Pancreas (tissue), 10 donors: ENCODE results near the gene C1orf159. TPM values are rescaled to one million over a fixed set of nuclear protein-coding genes. Genes with fewer than 3 reads are reported as not detected.

Experiments
- ATAC-seq, 4 donors: fragments of 200-7000 bp; cut with Tn5 transposase; one replicate each; pipeline versions ENCODE4 v1.8.0 to v1.9.1; 2020; ENCODE audit warnings: mild to moderate bottlenecking in 4 of 4, moderate library complexity in 4 of 4
- DNase-seq, 6 donors: peaks; one replicate each; pipeline ENCODE4 v3.0.0-alpha.2; 2020
- FAIRE-seq: peaks from 2 replicates; lab custom pipeline; 2012; peaks lifted over from hg19 to GRCh38; lab: Jason Lieb, UNC
- H3K27ac ChIP-seq, 4 donors: fragments of 200-600 bp; sonication (generic); 1 replicate in 3 of 4; 2 replicates in 1 of 4; pipeline versions ENCODE4 v1.5.0 to v1.8.0; 2020
- H3K27me3 ChIP-seq, 4 donors: fragments of 200-600 bp; one replicate each; pipeline ENCODE4 v1.8.0; 2021
- H3K36me3 ChIP-seq, 3 donors: fragments of 200-600 bp; sonication (generic) in 1 of 3; one replicate each; pipeline versions ENCODE4 v1.5.0 to v1.8.0; 2020 to 2021
- H3K4me1 ChIP-seq, 3 donors: fragments of 200-600 bp; one replicate each; pipeline ENCODE4 v1.8.0; 2021
- H3K4me3 ChIP-seq, 4 donors: fragments of 200-600 bp; sonication (generic) in 2 of 4; one replicate each; pipeline versions ENCODE4 v1.5.0 to v1.8.0; 2020 to 2021
- H3K9me3 ChIP-seq, 4 donors: fragments of 200-600 bp; one replicate each; pipeline ENCODE4 v1.8.0; 2021
- WGBS, 2 donors: extraction: QIAGEN DNeasy Blood & Tissue Kit; methylation state at CpG; one replicate each; pipeline ENCODE4 v1.1.7; 2013; 5-methylcytosine and 5-hydroxymethylcytosine counted together
- intact Hi-C, 3 donors: fragments of 100-400 bp; cut with DNase I; formaldehyde crosslinking; loops; one replicate each; pipeline versions ENCODE4 v1.11.1 to v1.14.2; 2022
- polyA plus RNA-seq, 2 donors: library from polyadenylated mRNA; stranded (reverse); fragments of 200-250 nt; gene quantifications; one replicate each; pipeline ENCODE4 v1.2.3, GENCODE V29; 2013
- total RNA-seq, 6 donors: library from RNA; stranded (reverse); fragmentation: NEBNext Ultra II Directional in 4 of 6; extraction: Animal tissue kit (Norgen Biotek cat#: 25700) in 4 of 6; gene quantifications; one replicate each; pipeline versions ENCODE4 v1.2.1 to v1.2.4, GENCODE V29; 2021 to 2023
- TF ChIP-seq, protein P1 (sequence below), 4 donors: fragments of 200-600 bp; sonication (generic) in 3 of 4; IDR thresholded peaks; one replicate each; pipeline versions ENCODE4 v1.5.0 to v1.8.0; 2021; ENCODE audit warnings: antibody characterized with exemption in 4 of 4
- donor health status: healthy with polysubstance abuse.
- donor health status: DM: no; HTN: no; CAD: no; lungs with moderate emphysema.
- donor health status: DM: no; HTN: no; CAD: no.
- donor health status: control.
- donor health status: control.
- donor health status: Bipolar disorder and iron deficiency.
- donor health status: DM: yes; HTN: yes; CAD: no.
- donor health status: DM: no; HTN: no; CAD: no.
- donor health status: DM: no; HTN: no; CAD: no.
- donor health status: DM: yes; HTN: yes; CAD: no.

The C1orf159 gene
- total and polyA plus RNA-seq, 8 donors: 3.0 to 30.7 (median 4.9) TPM

DNA sequence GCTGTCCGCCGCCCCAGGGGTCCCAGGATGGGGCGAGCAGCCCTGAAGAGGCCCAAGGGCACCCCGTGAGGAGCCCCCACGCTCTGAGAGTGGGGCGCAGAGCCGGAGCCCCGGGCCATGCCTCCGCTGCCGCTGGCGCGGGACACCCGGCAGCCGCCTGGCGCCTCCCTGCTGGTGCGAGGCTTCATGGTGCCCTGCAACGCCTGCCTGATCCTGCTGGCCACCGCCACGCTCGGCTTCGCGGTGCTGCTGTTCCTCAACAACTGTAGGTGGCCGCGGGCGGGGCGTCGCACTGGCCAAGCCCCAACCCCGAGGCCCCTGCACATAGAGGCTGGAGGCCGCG lies 81.5 kb downstream of the C1orf159 start:
- no peak for DNase-seq
- TF ChIP-seq, protein P1, sequence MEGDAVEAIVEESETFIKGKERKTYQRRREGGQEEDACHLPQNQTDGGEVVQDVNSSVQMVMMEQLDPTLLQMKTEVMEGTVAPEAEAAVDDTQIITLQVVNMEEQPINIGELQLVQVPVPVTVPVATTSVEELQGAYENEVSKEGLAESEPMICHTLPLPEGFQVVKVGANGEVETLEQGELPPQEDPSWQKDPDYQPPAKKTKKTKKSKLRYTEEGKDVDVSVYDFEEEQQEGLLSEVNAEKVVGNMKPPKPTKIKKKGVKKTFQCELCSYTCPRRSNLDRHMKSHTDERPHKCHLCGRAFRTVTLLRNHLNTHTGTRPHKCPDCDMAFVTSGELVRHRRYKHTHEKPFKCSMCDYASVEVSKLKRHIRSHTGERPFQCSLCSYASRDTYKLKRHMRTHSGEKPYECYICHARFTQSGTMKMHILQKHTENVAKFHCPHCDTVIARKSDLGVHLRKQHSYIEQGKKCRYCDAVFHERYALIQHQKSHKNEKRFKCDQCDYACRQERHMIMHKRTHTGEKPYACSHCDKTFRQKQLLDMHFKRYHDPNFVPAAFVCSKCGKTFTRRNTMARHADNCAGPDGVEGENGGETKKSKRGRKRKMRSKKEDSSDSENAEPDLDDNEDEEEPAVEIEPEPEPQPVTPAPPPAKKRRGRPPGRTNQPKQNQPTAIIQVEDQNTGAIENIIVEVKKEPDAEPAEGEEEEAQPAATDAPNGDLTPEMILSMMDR (IDR thresholded peaks at IDR 0.05): no peak
- intact Hi-C loops: loop anchor here in 1 of 3 donors (10.0 kb wide), 2 partner anchors 80 to 260 kb away; partner anchors contain the start of gene C1orf159
- Histone ChIP-seq H3K27ac (no peak overlapping the region), H3K36me3 (no peaks in the 10 kb centered on the region), H3K4me3 (peak overlapping the region in 1 of 4 donors; percentile 49), H3K9me3 (no peaks in the 10 kb centered on the region), H3K27me3 (no peaks in the 10 kb centered on the region), H3K4me1 (peaks cover 0 to 4% (median 0%) of the 10 kb centered on the region in 3 donors)
- ATAC-seq: no peak
- no peak for FAIRE-seq
- WGBS, 2 donors: 83 to 88% methylated on average over 30 of the region's 30 CpGs

DNA sequence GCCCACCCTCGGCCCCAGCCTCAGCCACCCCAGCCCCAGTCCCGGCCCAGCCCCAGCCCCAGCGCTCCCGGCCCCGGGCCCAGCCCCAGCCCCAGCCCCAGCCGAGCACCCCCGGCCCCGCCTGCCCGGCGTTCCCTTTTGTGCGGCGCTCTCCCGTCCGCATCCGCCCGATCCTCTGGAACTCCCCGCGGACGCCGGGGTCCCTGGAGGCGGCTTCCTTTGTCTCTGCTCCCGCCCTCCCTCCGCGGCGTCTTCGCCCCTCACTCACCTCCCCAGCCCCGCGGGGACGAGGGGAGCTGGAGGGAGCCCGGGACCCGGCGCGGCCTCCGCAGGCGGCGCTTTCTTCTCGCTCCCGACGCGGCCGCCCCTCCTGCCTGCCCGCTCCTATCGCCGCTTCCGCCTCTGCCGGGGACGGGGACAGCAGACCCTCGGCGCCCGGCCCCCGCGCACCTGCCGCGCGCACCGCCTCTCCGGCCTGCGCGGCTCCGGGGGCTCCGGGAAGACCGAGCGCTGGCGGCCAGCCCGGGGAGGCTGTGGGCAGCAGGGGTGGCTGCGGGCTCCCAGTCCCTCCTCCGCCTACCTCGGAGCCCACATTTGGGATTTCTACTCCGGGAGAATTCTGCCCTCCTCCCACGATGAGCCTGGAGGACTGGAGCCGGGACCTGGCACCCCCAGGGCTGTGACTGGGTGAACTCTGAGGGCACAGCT lies 82.0 kb downstream of the C1orf159 start:
- Histone ChIP-seq H3K27ac (no peak overlapping the region), H3K4me1 (peaks cover 0 to 4% (median 0%) of the 10 kb centered on the region in 3 donors), H3K36me3 (no peaks in the 10 kb centered on the region), H3K27me3 (no peaks in the 10 kb centered on the region), H3K9me3 (no peaks in the 10 kb centered on the region), H3K4me3 (peak overlapping the region in 3 of 4 donors; percentile 10 to 49 (median 42))
- DNase-seq: no peak
- ATAC-seq: no peak
- no peak for FAIRE-seq
- TF ChIP-seq, protein P1 (IDR thresholded peaks at IDR 0.05): no peak
- intact Hi-C loops: loop anchor here in 1 of 3 donors (10.0 kb wide), 2 partner anchors 81 to 261 kb away; partner anchors contain the start of gene C1orf159
- WGBS, 2 donors: 29 to 39% methylated on average over 44 to 71 of the region's 71 CpGs

DNA sequence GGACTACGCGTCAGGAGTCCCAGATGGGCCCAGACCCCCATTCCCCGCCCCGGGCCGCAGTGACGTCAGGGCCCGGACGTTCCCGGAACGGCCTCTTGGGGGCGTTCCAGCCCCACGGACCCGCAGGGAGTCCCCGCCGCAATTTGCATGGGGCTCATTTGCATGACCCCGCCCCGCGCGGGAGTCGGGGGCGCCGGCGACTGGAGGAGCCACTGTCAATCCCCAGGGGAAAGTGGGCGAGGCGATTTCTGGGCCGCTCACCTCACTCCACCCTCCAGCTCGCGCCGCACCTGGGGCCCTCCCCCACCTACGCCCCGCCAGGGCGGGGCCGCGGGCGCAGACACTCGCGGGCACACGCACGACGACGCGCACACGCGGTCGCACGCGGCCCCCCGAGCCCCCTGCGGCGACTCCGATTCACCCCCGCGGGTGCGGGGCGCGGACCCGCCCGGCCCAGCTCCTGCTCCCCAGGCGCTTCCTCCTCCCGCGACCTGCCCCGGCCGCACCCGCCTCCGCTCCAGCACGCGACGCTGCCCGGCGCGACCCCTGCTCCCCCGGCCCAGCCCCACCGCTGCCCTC lies 82.8 kb downstream of the C1orf159 start:
- H3K27ac ChIP-seq: no peak overlapping the region
- ATAC-seq (peak; percentile 89 to 96 (median 91)), FAIRE-seq (no peak), DNase-seq (peak; percentile 88 to 94 (median 92))
- intact Hi-C loops: loop anchor here in 1 of 3 donors (10.0 kb wide), 2 partner anchors 82 to 262 kb away; partner anchors contain the start of gene C1orf159
- WGBS, 2 donors: 6 to 8% methylated on average over 34 to 73 of the region's 73 CpGs
- no peaks in the 10 kb centered on the region for H3K27me3 ChIP-seq
- TF ChIP-seq, protein P1 (IDR thresholded peaks at IDR 0.05): peak; percentile 58 to 77 (median 67)
- no peaks in the 10 kb centered on the region for H3K36me3 ChIP-seq
- peak overlapping the region in 3 of 4 donors; percentile 11 to 49 (median 42) for H3K4me3 ChIP-seq
- H3K4me1 ChIP-seq: peaks cover 0 to 4% (median 0%) of the 10 kb centered on the region in 3 donors
- H3K9me3 ChIP-seq: no peaks in the 10 kb centered on the region

DNA sequence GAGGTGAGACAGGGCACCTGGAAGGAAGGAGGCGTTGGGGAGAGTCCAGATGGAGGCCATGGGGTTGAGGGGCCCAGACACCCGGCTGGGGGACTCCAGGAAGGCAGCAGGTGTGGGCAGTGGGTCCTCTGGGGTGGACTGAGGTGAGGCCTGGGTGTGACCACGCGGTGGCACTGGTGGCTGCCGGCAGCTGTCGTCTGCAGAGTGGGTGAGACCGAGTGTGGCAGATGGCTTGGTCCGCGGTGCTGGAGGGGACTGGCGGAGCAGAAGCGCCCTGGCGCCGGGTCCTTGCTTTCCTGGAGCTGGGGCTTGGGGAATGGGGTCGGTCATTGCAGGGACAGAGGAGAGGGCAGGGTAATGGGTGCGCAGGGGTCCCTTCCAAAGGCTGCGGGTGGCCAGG lies 83.5 kb downstream of the C1orf159 start:
- intact Hi-C loops: loop anchor here in 1 of 3 donors (10.0 kb wide), 2 partner anchors 82 to 262 kb away; partner anchors contain the start of gene C1orf159
- Histone ChIP-seq H3K27me3 (no peaks in the 10 kb centered on the region), H3K9me3 (no peaks in the 10 kb centered on the region), H3K4me3 (peak overlapping the region in 2 of 4 donors; percentile 42 to 49), H3K4me1 (peaks cover 0 to 4% (median 0%) of the 10 kb centered on the region in 3 donors), H3K36me3 (no peaks in the 10 kb centered on the region), H3K27ac (no peak overlapping the region)
- WGBS, 2 donors: 19 to 23% methylated on average over 16 of the region's 16 CpGs
- peak; percentile 58 to 84 (median 76) for ATAC-seq
- no peak for FAIRE-seq
- TF ChIP-seq, protein P1 (IDR thresholded peaks at IDR 0.05): no peak
- DNase-seq: peak in 2 of 6 donors; percentile 60 to 70

Other genes starting within 250 kb of the C1orf159 start
- 1 to 10 TPM in 5 of 6 donors, under 1 TPM in 1; 0.19 to 8.2 (median 2.0) TPM for gene SAMD11, start 192.2 kb downstream of the C1orf159 start, total RNA-seq
- 10 to 100 TPM in 1 of 2 donors, 1 to 10 TPM in 1; 7.6 to 23.7 TPM for gene SAMD11, start 192.2 kb downstream of the C1orf159 start, polyA plus RNA-seq
- gene NOC2L, start 156.8 kb downstream of the C1orf159 start, total RNA-seq: 10 to 100 TPM; 23.3 to 43.9 (median 30.7) TPM
- 10 to 100 TPM; 79.3 to 86.5 TPM for gene NOC2L, start 156.8 kb downstream of the C1orf159 start, polyA plus RNA-seq
- gene KLHL17, start 155.5 kb downstream of the C1orf159 start, total RNA-seq: 10 to 100 TPM in 1 of 6 donors, 1 to 10 TPM in 5; 3.1 to 12.0 (median 5.9) TPM
- gene KLHL17, start 155.5 kb downstream of the C1orf159 start, polyA plus RNA-seq: 10 to 100 TPM; 22.7 to 24.1 TPM
- gene PLEKHN1, start 149.6 kb downstream of the C1orf159 start, total RNA-seq: 1 to 10 TPM in 2 of 6 donors, under 1 TPM in 4; 0.16 to 1.5 (median 0.40) TPM
- gene PLEKHN1, start 149.6 kb downstream of the C1orf159 start, polyA plus RNA-seq: 1 to 10 TPM in 1 of 2 donors, under 1 TPM in 1; 0.52 to 2.8 TPM
- under 1 TPM in 2 of 6 donors, not detected in 4; 0.04 to 0.32 TPM for gene PERM1, start 134.0 kb downstream of the C1orf159 start, total RNA-seq
- gene PERM1, start 134.0 kb downstream of the C1orf159 start, polyA plus RNA-seq: under 1 TPM; 0.15 to 0.35 TPM
- gene HES4, start 116.0 kb downstream of the C1orf159 start, total RNA-seq: 10 to 100 TPM; 13.2 to 29.4 (median 21.3) TPM
- gene HES4, start 116.0 kb downstream of the C1orf159 start, polyA plus RNA-seq: 10 to 100 TPM; 31.9 to 46.4 TPM
- 10 to 100 TPM in 2 of 6 donors, 1 to 10 TPM in 4; 4.3 to 19.4 (median 6.6) TPM for gene ISG15, start 102.6 kb downstream of the C1orf159 start, total RNA-seq
- 10 to 100 TPM; 25.9 to 45.0 TPM for gene ISG15, start 102.6 kb downstream of the C1orf159 start, polyA plus RNA-seq
- gene AGRN, start 96.0 kb downstream of the C1orf159 start, total RNA-seq: 100 to 1,000 TPM in 1 of 6 donors, 10 to 100 TPM in 5; 40.5 to 107 (median 64.0) TPM
- gene AGRN, start 96.0 kb downstream of the C1orf159 start, polyA plus RNA-seq: 100 to 1,000 TPM in 1 of 2 donors, 10 to 100 TPM in 1; 94.7 to 166 TPM
- under 1 TPM in 4 of 6 donors, not detected in 2; 0.12 to 0.37 (median 0.16) TPM for gene RNF223, start 41.8 kb downstream of the C1orf159 start, total RNA-seq
- gene RNF223, start 41.8 kb downstream of the C1orf159 start, polyA plus RNA-seq: under 1 TPM; 0.05 to 0.34 TPM
- under 1 TPM in 5 of 6 donors, not detected in 1; 0.20 to 0.51 (median 0.38) TPM for gene TTLL10, start 57.8 kb upstream of the C1orf159 start, total RNA-seq
- gene TTLL10, start 57.8 kb upstream of the C1orf159 start, polyA plus RNA-seq: 1 to 10 TPM; 1.0 to 1.6 TPM
- gene TNFRSF18, start 90.5 kb upstream of the C1orf159 start, total RNA-seq: under 1 TPM in 3 of 6 donors, not detected in 3; 0.32 to 0.34 (median 0.34) TPM
- gene TNFRSF18, start 90.5 kb upstream of the C1orf159 start, polyA plus RNA-seq: 1 to 10 TPM; 1.1 to 1.2 TPM
- gene TNFRSF4, start 98.1 kb upstream of the C1orf159 start, total RNA-seq: 1 to 10 TPM in 3 of 6 donors, under 1 TPM in 3; 0.26 to 1.6 (median 0.86) TPM
- 1 to 10 TPM; 2.8 to 5.0 TPM for gene TNFRSF4, start 98.1 kb upstream of the C1orf159 start, polyA plus RNA-seq
- gene SDF4, start 115.9 kb upstream of the C1orf159 start, total RNA-seq: 10 to 100 TPM; 68.3 to 99.4 (median 74.2) TPM
- 10 to 100 TPM; 74.0 to 96.6 TPM for gene SDF4, start 115.9 kb upstream of the C1orf159 start, polyA plus RNA-seq
- gene B3GALT6, start 116.1 kb upstream of the C1orf159 start, total RNA-seq: 10 to 100 TPM in 3 of 6 donors, 1 to 10 TPM in 3; 6.2 to 13.4 (median 9.0) TPM
- gene B3GALT6, start 116.1 kb upstream of the C1orf159 start, polyA plus RNA-seq: 1 to 10 TPM; 8.7 to 8.9 TPM
- gene C1QTNF12, start 130.6 kb upstream of the C1orf159 start, total RNA-seq: 1 to 10 TPM in 3 of 6 donors, under 1 TPM in 3; 0.43 to 1.7 (median 0.93) TPM
- gene C1QTNF12, start 130.6 kb upstream of the C1orf159 start, polyA plus RNA-seq: 1 to 10 TPM; 2.5 to 4.8 TPM
- 10 to 100 TPM; 20.8 to 30.4 (median 22.3) TPM for gene UBE2J2, start 157.8 kb upstream of the C1orf159 start, total RNA-seq
- gene UBE2J2, start 157.8 kb upstream of the C1orf159 start, polyA plus RNA-seq: 10 to 100 TPM; 34.1 to 44.5 TPM
- gene SCNN1D, start 164.3 kb upstream of the C1orf159 start, total RNA-seq: 1 to 10 TPM in 5 of 6 donors, under 1 TPM in 1; 0.66 to 6.1 (median 1.6) TPM
- gene SCNN1D, start 164.3 kb upstream of the C1orf159 start, polyA plus RNA-seq: 10 to 100 TPM; 20.6 to 22.0 TPM
- 10 to 100 TPM; 15.2 to 31.4 (median 18.7) TPM for gene ACAP3, start 191.8 kb upstream of the C1orf159 start, total RNA-seq
- 100 to 1,000 TPM in 1 of 2 donors, 10 to 100 TPM in 1; 76.0 to 133 TPM for gene ACAP3, start 191.8 kb upstream of the C1orf159 start, polyA plus RNA-seq
- 10 to 100 TPM in 2 of 6 donors, 1 to 10 TPM in 4; 7.5 to 11.3 (median 9.7) TPM for gene PUSL1, start 192.5 kb upstream of the C1orf159 start, total RNA-seq
- 10 to 100 TPM; 14.6 to 23.2 TPM for gene PUSL1, start 192.5 kb upstream of the C1orf159 start, polyA plus RNA-seq
- gene INTS11, start 208.6 kb upstream of the C1orf159 start, total RNA-seq: 10 to 100 TPM; 33.4 to 60.5 (median 56.8) TPM
- gene INTS11, start 208.6 kb upstream of the C1orf159 start, polyA plus RNA-seq: 100 to 1,000 TPM; 268 to 311 TPM
- gene CPTP, start 208.7 kb upstream of the C1orf159 start, total RNA-seq: 10 to 100 TPM in 5 of 6 donors, 1 to 10 TPM in 1; 8.0 to 14.8 (median 10.7) TPM
- gene CPTP, start 208.7 kb upstream of the C1orf159 start, polyA plus RNA-seq: 10 to 100 TPM; 11.3 to 22.0 TPM
- gene TAS1R3, start 215.2 kb upstream of the C1orf159 start, total RNA-seq: under 1 TPM; 0.04 to 0.41 (median 0.08) TPM
- gene TAS1R3, start 215.2 kb upstream of the C1orf159 start, polyA plus RNA-seq: under 1 TPM; 0.21 to 0.34 TPM
- 10 to 100 TPM; 30.6 to 54.0 (median 48.3) TPM for gene DVL1, start 233.3 kb upstream of the C1orf159 start, total RNA-seq
- gene DVL1, start 233.3 kb upstream of the C1orf159 start, polyA plus RNA-seq: 100 to 1,000 TPM in 1 of 2 donors, 10 to 100 TPM in 1; 80.5 to 103 TPM
- 10 to 100 TPM in 3 of 6 donors, 1 to 10 TPM in 3; 1.6 to 35.8 (median 7.6) TPM for gene MXRA8, start 242.5 kb upstream of the C1orf159 start, total RNA-seq
- 10 to 100 TPM; 16.8 to 17.6 TPM for gene MXRA8, start 242.5 kb upstream of the C1orf159 start, polyA plus RNA-seq